GM21619 (cell line): ENCODE results near the gene SORL1.
A peak's percentile ranks its signal among the peaks of the same experiment; 100 is the strongest.

Source experiments
- ATAC-seq: cut with Tn5 transposase; IDR thresholded peaks from one replicate; pipeline ENCODE4 v1.9.1; 2021; ENCODE audit not compliant: unreplicated experiment

Gene SORL1

GRCh38 chr11:121556937-121557336 is 104.8 kb downstream of the SORL1 start:
- no peak for ATAC-seq

- peak; percentile 95 for ATAC-seq
Observed at GRCh38 chr11:121557348-121557747, 105.2 kb downstream of the SORL1 start.

- no peak for ATAC-seq
Observed at GRCh38 chr11:121559606-121560200, 107.6 kb downstream of the SORL1 start.

GRCh38 chr11:121560236-121560635 is 108.1 kb downstream of the SORL1 start:
- ATAC-seq, result no peak

GRCh38 chr11:121561240-121561639 is 109.1 kb downstream of the SORL1 start:
- no peak for ATAC-seq

GRCh38 chr11:121561716-121562115 is 109.6 kb downstream of the SORL1 start:
- no peak for ATAC-seq

GRCh38 chr11:121563003-121563402 is 110.9 kb downstream of the SORL1 start:
- no peak for ATAC-seq

GRCh38 chr11:121563900-121564822 is 112.0 kb downstream of the SORL1 start:
- ATAC-seq, result no peak

GRCh38 chr11:121564948-121565684 is 113.0 kb downstream of the SORL1 start:
- no peak for ATAC-seq

GRCh38 chr11:121566279-121567168 is 114.4 kb downstream of the SORL1 start:
- no peak for ATAC-seq

GRCh38 chr11:121567995-121568394 is 115.9 kb downstream of the SORL1 start:
- no peak for ATAC-seq

- ATAC-seq, result peak; percentile 99
Observed at GRCh38 chr11:121569332-121570299, 117.5 kb downstream of the SORL1 start.

- ATAC-seq, result no peak
Observed at GRCh38 chr11:121570453-121570852, 118.3 kb downstream of the SORL1 start.

GRCh38 chr11:121571506-121571905 is 119.4 kb downstream of the SORL1 start:
- ATAC-seq, result no peak

GRCh38 chr11:121572571-121573059 is 120.5 kb downstream of the SORL1 start:
- no peak for ATAC-seq

GRCh38 chr11:121574801-121575200 is 122.7 kb downstream of the SORL1 start:
- ATAC-seq, result no peak

GRCh38 chr11:121575250-121575962 is 123.3 kb downstream of the SORL1 start:
- ATAC-seq, result peak; percentile 56

GRCh38 chr11:121575963-121576290 is 123.8 kb downstream of the SORL1 start:
- peak; percentile 25 for ATAC-seq

GRCh38 chr11:121576531-121576930 is 124.4 kb downstream of the SORL1 start:
- ATAC-seq, result no peak
